Activated T-cell treated with anti-CD3 and anti-CD28 coated beads, Interleukin-2, amount 50 U/mL, for 72 hours (primary cell): ENCODE measurements around the gene NDUFAF7. TPM values are rescaled to one million over a fixed set of nuclear protein-coding genes. Genes with fewer than 3 reads are reported as not detected.

ENCODE experiments used
- total RNA-seq, 2 donors: library from RNA; stranded (reverse); gene quantifications; one replicate each; pipeline ENCODE4 v1.2.3, GENCODE V29; 2022

The NDUFAF7 gene
- total RNA-seq, 2 donors from 2014 or later: 30.6 to 33.4 TPM

Other genes with a start within 250 kb of the NDUFAF7 start
- gene HEATR5B, start 147.3 kb upstream of the NDUFAF7 start, total RNA-seq: 10 to 100 TPM; 12.4 to 14.8 TPM
- gene GPATCH11, start 147.1 kb upstream of the NDUFAF7 start, total RNA-seq: 10 to 100 TPM; 12.3 to 12.4 TPM
- gene EIF2AK2, start 74.7 kb upstream of the NDUFAF7 start, total RNA-seq: 10 to 100 TPM; 30.1 to 42.9 TPM
- gene SULT6B1, start 43.0 kb upstream of the NDUFAF7 start, total RNA-seq: not detected
- gene CEBPZOS, start 35.2 kb upstream of the NDUFAF7 start, total RNA-seq: 10 to 100 TPM; 34.0 to 39.7 TPM
- 10 to 100 TPM; 52.6 to 67.7 TPM for gene CEBPZ, start 62 bp upstream of the NDUFAF7 start, total RNA-seq
- gene PRKD3, start 93.2 kb downstream of the NDUFAF7 start, total RNA-seq: 10 to 100 TPM; 20.2 to 28.5 TPM
- gene QPCT, start 113.0 kb downstream of the NDUFAF7 start, total RNA-seq: under 1 TPM; 0.35 to 0.70 TPM